HL-60 (cell line): ENCODE measurements around the gene KDM3A.

Source experiments
- CTCF ChIP-seq: IDR thresholded peaks from one replicate; pipeline ENCODE4 v1.5.1; 2011; ENCODE audit warnings: low read length, control low read depth, inconsistent platforms; ENCODE audit not compliant: insufficient read depth
- GABPA ChIP-seq: IDR thresholded peaks from 2 replicates; pipeline ENCODE4 v1.6.1; 2012; ENCODE audit warnings: low read depth
- POLR2AphosphoS5 ChIP-seq: IDR thresholded peaks from 2 replicates; pipeline ENCODE4 v1.6.1; 2012; ENCODE audit warnings: low read depth
- REST ChIP-seq: IDR thresholded peaks from 2 replicates; pipeline ENCODE4 v1.6.1; 2012; ENCODE audit warnings: low read depth; ENCODE audit not compliant: insufficient replicate concordance
- SPI1 ChIP-seq: IDR thresholded peaks from 2 replicates; pipeline ENCODE4 v1.6.1; 2012; ENCODE audit warnings: low read depth, mild to moderate bottlenecking, borderline replicate concordance

DNA sequence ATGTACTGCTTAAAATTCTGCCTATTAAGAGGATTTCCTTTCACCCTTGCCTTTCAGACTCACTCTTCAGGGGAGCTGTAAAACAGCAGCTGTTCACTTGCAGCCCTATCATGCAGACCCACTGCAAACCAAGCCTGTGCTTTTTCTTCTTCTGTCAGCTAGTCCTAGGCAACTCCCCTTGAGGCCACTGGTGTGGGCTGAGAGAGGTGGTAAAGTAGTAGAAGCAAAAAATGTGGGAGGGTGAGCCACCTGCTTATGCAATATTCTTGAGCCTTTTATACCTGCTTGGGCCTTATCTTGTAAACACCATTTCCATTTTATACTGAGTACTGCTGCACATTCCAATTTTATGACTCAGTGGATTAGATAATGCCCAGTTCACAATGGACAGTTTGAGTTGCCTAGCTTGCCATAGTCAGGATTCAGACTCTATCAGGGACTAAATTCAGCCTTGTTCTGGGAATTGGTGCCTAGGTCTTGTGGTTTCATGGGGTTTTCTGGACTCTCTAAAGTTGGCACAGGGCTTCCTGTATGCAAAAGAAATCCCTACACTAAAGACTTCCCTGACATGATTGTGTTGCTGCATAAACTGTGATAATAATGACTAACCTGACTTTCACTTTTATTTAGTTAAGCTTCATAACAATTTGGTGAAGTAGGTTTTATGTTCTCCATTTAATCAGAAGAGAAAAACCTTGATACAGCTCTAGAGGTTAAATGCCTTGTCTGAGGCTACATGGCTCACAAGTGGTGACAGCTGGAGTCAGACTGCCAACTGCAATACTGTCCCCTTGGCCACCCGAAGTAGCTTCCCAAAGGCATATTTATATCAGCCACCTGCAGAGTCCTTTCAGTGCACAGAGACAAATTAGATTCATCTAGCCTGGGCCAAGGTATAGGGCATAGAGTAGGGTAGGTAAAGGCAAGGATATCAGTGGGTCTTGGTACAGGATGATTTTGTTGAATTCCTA, 47.4 kb upstream of the KDM3A start:
- TF ChIP-seq CTCF, result no peak
- no peak for TF ChIP-seq POLR2AphosphoS5
- no peak for TF ChIP-seq GABPA
- TF ChIP-seq REST, result no peak
- no peak for TF ChIP-seq SPI1
